Activated T-helper 2 cell treated with anti-CD3 and anti-CD28 coated beads, Interferon-gamma antibody, Interleukin-2, Interleukin-4, amounts not matched to agents 10 μg/mL and 5 μg/mL and 100 μg/mL, durations not matched to agents 14 hours and 24 hours and 36 hours (primary cell): ENCODE results near the gene SLC25A10. TPM values are rescaled to one million over a fixed set of nuclear protein-coding genes. Genes with fewer than 3 reads are reported as not detected.
A peak's percentile ranks its signal among the peaks of the same experiment; 100 is the strongest.

Experiments
- DNase-seq: peaks from one replicate; pipeline ENCODE4 v3.0.0; 2021; ENCODE audit warnings: low spot score
- H3K27ac Mint-ChIP-seq: one replicate; pipeline ENCODE4 v1.8.0; 2021; ENCODE audit warnings: mixed read lengths
- H3K27me3 Mint-ChIP-seq: one replicate; pipeline ENCODE4 v1.8.0; 2021; ENCODE audit warnings: low read depth, mixed read lengths
- H3K36me3 Mint-ChIP-seq: one replicate; pipeline ENCODE4 v1.8.0; 2021; ENCODE audit warnings: low read depth, mixed read lengths
- H3K4me1 Mint-ChIP-seq: one replicate; pipeline ENCODE4 v1.8.0; 2021; ENCODE audit warnings: low read depth, mixed read lengths
- H3K4me3 Mint-ChIP-seq: one replicate; pipeline ENCODE4 v1.8.0; 2021; ENCODE audit warnings: low read depth, mild to moderate bottlenecking, moderate library complexity, mixed read lengths
- H3K9me3 Mint-ChIP-seq: one replicate; pipeline ENCODE4 v1.8.0; 2021; ENCODE audit warnings: mixed read lengths
- intact Hi-C: fragments of 100-400 bp; cut with micrococcal nuclease; formaldehyde crosslinking; loops from one replicate; pipeline ENCODE4 v1.15.1; 2023
- total RNA-seq: library from RNA; stranded (reverse); gene quantifications from 2 replicates; pipeline ENCODE4 v1.2.3, GENCODE V29; 2022

The SLC25A10 gene
- total RNA-seq, 1 donor from 2014 or later: 36.4 TPM

- intact Hi-C loops: no loop called here
- H3K4me3 Mint-ChIP-seq: peak overlapping the region; percentile 26
- H3K36me3 Mint-ChIP-seq: peaks cover 9% of the 10 kb centered on the region
Measured at GRCh38 chr17:81714412-81715106, 2.5 kb downstream of the SLC25A10 start.

DNA sequence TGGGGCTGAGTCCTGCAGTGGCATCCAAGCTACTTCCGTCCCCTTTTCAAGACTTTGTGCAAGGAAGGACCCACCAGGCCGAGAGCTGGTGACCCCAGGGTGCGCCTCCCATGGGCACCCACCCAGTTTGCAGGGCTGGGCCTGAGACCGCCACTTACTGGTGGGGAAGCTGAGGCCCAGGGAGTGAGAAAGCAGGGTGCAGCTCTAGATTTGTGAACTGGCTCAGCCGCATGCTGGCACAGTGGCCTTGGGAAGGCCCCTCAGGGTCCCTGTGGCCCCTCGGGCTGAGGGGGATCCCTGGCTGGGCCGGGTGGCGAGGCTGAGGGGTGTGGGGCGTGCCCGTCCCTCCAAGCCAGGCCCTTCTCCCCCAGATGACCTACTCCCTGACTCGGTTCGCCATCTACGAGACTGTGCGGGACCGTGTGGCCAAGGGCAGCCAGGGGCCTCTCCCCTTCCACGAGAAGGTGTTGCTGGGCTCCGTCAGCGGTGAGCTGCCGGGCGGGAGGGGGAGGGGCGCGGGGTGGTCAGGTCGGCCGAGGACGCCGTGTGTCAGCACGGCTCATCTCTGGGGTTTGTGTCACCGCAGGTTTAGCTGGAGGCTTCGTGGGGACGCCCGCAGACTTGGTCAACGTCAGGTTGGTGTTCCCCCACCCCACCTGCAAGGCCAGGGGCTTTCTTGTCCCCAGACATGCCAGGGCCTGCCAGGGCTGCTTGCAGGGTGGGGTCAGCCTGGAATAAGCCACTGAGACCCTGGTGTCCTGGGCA is 3.2 kb downstream of the SLC25A10 start:
- no peak for DNase-seq
- Mint-ChIP-seq H3K27me3 (no peaks in the 10 kb centered on the region), H3K27ac (no peak overlapping the region), H3K36me3 (peaks cover 4% of the 10 kb centered on the region), H3K4me1 (peaks cover 11% of the 10 kb centered on the region), H3K4me3 (no peak overlapping the region), H3K9me3 (no peaks in the 10 kb centered on the region)
- intact Hi-C loops: no loop called here

More at GRCh38 chr17:81714412-81715106, 2.5 kb downstream of the SLC25A10 start:
- H3K4me1 Mint-ChIP-seq: peaks cover 11% of the 10 kb centered on the region
- no peaks in the 10 kb centered on the region for H3K27me3 Mint-ChIP-seq
- no peak for DNase-seq
- no peaks in the 10 kb centered on the region for H3K9me3 Mint-ChIP-seq
- H3K27ac Mint-ChIP-seq: no peak overlapping the region

DNA sequence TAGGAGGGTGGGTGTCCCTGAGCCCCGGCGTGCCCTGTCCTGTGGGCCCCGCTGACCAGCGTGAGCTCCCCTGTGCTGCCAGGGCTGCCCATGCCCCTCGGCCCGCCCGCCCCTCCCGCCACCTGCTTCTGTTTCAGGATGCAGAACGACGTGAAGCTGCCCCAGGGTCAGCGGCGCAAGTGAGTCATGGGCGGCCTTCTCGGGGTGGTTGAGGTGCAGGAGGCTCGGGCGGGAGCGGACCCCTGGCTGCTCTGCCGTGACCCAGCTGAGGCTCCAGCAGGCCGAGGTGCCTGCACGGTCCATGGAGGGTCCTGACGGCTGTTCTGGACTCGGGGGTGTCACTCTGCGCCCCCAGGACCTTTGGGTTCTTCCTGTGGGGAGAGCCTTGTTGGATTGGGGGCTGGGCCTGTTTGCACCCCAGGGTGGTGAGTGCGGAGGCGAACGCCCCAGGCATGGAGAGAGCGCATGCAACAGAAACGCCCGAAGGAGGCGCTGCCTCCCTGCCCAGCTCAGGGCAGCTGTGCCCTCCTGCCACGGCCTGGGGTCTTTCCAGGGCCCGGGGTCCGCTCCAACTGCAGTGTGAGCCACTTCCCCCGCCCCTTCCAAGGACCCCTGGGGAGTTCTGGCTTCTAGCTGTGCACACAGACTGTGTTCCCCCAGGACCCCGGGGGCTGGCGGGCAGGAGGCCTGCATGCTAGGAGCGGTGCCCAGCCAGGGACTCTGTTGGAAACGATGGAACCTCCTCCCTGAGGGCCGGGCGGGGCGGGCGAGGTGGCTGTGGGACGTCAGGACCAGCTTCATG is 4.0 kb downstream of the SLC25A10 start:
- no peak overlapping the region for H3K27ac Mint-ChIP-seq
- H3K27me3 Mint-ChIP-seq: no peaks in the 10 kb centered on the region
- intact Hi-C loops: no loop called here

DNA sequence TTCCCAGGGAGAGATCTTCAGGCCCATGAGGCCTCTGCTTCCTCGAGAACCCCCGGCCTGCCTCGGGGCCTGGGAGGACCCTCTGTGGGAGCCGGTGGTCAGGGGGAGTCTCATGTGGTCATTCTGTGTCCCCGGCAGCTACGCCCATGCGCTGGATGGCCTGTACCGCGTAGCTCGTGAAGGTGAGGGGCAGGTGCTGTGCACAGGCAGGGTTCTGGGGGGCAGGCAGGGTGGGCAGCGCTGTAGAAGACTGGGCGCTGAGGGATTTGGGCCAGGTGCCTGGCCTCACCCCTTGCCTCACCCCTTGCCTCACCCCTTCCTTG is 4.6 kb downstream of the SLC25A10 start:
- Mint-ChIP-seq H3K4me3 (no peak overlapping the region), H3K9me3 (no peaks in the 10 kb centered on the region), H3K36me3 (peaks cover 4% of the 10 kb centered on the region), H3K4me1 (peaks cover 5% of the 10 kb centered on the region), H3K27ac (no peak overlapping the region), H3K27me3 (no peaks in the 10 kb centered on the region)
- DNase-seq: no peak
- intact Hi-C loops: no loop called here

More for the DNA sequence above, 4.0 kb downstream of the SLC25A10 start:
- Mint-ChIP-seq H3K4me1 (peaks cover 5% of the 10 kb centered on the region), H3K9me3 (no peaks in the 10 kb centered on the region), H3K4me3 (no peak overlapping the region), H3K36me3 (peaks cover 4% of the 10 kb centered on the region)
- DNase-seq: no peak

- Mint-ChIP-seq H3K27me3 (no peaks in the 10 kb centered on the region), H3K4me3 (no peak overlapping the region), H3K4me1 (peaks cover 5% of the 10 kb centered on the region), H3K9me3 (no peaks in the 10 kb centered on the region), H3K27ac (no peak overlapping the region), H3K36me3 (peaks cover 4% of the 10 kb centered on the region)
- intact Hi-C loops: no loop called here
- no peak for DNase-seq
Measured at GRCh38 chr17:81717049-81717765, 5.1 kb downstream of the SLC25A10 start.

DNA sequence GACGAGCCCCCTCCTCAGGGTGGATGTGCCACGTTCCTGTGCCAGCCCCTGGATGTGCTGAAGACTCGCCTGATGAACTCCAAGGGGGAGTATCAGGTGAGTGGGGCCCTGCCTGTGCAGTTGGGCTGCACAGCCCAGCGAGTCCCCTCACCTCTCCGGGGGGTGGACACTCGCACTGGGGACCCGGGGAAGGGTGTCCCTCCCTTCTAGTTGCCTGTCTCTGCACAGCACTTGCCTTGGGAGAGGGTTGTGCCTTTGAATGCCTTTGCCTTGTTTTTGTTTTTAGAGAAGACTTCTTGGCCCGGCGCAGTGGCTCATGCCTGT is 5.6 kb downstream of the SLC25A10 start:
- peaks cover 4% of the 10 kb centered on the region for H3K4me1 Mint-ChIP-seq
- H3K36me3 Mint-ChIP-seq: peaks cover 4% of the 10 kb centered on the region
- no peaks in the 10 kb centered on the region for H3K27me3 Mint-ChIP-seq
- no peak for DNase-seq
- intact Hi-C loops: no loop called here
- H3K27ac Mint-ChIP-seq: no peak overlapping the region
- no peak overlapping the region for H3K4me3 Mint-ChIP-seq
- no peaks in the 10 kb centered on the region for H3K9me3 Mint-ChIP-seq

- Mint-ChIP-seq H3K4me3 (no peak overlapping the region), H3K9me3 (no peaks in the 10 kb centered on the region), H3K27ac (no peak overlapping the region), H3K36me3 (peaks cover 4% of the 10 kb centered on the region), H3K4me1 (no peaks in the 10 kb centered on the region), H3K27me3 (peaks cover 6% of the 10 kb centered on the region)
- intact Hi-C loops: no loop called here
- DNase-seq: no peak
Measured at GRCh38 chr17:81719410-81720266, 7.6 kb downstream of the SLC25A10 start.

- DNase-seq: no peak
- Mint-ChIP-seq H3K27ac (no peak overlapping the region), H3K27me3 (peaks cover 6% of the 10 kb centered on the region), H3K4me1 (no peaks in the 10 kb centered on the region), H3K36me3 (peaks cover 4% of the 10 kb centered on the region), H3K9me3 (no peaks in the 10 kb centered on the region), H3K4me3 (no peak overlapping the region)
- intact Hi-C loops: no loop called here
Measured at GRCh38 chr17:81720267-81721071, 8.4 kb downstream of the SLC25A10 start.

- intact Hi-C loops: no loop called here
- Mint-ChIP-seq H3K27ac (no peak overlapping the region), H3K9me3 (no peaks in the 10 kb centered on the region), H3K4me1 (no peaks in the 10 kb centered on the region), H3K4me3 (no peak overlapping the region), H3K27me3 (peaks cover 6% of the 10 kb centered on the region), H3K36me3 (peaks cover 4% of the 10 kb centered on the region)
- no peak for DNase-seq
Measured at GRCh38 chr17:81722184-81723120, 10.4 kb downstream of the SLC25A10 start.

GRCh38 chr17:81723651-81724209 is 11.6 kb downstream of the SLC25A10 start:
- intact Hi-C loops: no loop called here
- no peak overlapping the region for H3K27ac Mint-ChIP-seq
- H3K9me3 Mint-ChIP-seq: no peaks in the 10 kb centered on the region
- peaks cover 6% of the 10 kb centered on the region for H3K27me3 Mint-ChIP-seq
- H3K36me3 Mint-ChIP-seq: peaks cover 4% of the 10 kb centered on the region
- no peak overlapping the region for H3K4me3 Mint-ChIP-seq
- DNase-seq: no peak
- H3K4me1 Mint-ChIP-seq: no peaks in the 10 kb centered on the region
